Muscle layer of colon (tissue), 2 donors: ENCODE measurements around the gene RAMP1.

Source experiments
- H3K27ac ChIP-seq: one replicate; pipeline ENCODE4 v1.7.0; 2013; ENCODE audit warnings: low read depth, mild to moderate bottlenecking, low read length, moderate library complexity
- H3K27me3 ChIP-seq, 2 donors: one replicate each; pipeline ENCODE4 v1.7.0; 2013; ENCODE audit warnings: low read length in 2 of 2, mild to moderate bottlenecking in 2 of 2; ENCODE audit not compliant: insufficient read depth in 2 of 2, control insufficient read depth in 1 of 2
- H3K36me3 ChIP-seq: one replicate; pipeline ENCODE4 v1.7.0; 2013; ENCODE audit warnings: mild to moderate bottlenecking, low read length; ENCODE audit not compliant: insufficient read depth
- H3K4me1 ChIP-seq: one replicate; pipeline ENCODE4 v1.7.0; 2013; ENCODE audit warnings: mild to moderate bottlenecking, low read length; ENCODE audit not compliant: insufficient read depth
- H3K4me3 ChIP-seq, 2 donors: one replicate each; pipeline ENCODE4 v1.7.0; 2013; ENCODE audit warnings: low read length in 2 of 2, low read depth in 1 of 2, mild to moderate bottlenecking in 1 of 2, moderate library complexity in 1 of 2
- H3K9ac ChIP-seq: one replicate; pipeline ENCODE4 v1.7.0; 2013; ENCODE audit warnings: low read length
- H3K9me3 ChIP-seq: one replicate; pipeline ENCODE4 v1.7.0; 2013; ENCODE audit warnings: mild to moderate bottlenecking, low read length
- donor health status: abdominal sarcoma.
- donor health status: Adenocarcinoma of cecum.

The RAMP1 gene

DNA sequence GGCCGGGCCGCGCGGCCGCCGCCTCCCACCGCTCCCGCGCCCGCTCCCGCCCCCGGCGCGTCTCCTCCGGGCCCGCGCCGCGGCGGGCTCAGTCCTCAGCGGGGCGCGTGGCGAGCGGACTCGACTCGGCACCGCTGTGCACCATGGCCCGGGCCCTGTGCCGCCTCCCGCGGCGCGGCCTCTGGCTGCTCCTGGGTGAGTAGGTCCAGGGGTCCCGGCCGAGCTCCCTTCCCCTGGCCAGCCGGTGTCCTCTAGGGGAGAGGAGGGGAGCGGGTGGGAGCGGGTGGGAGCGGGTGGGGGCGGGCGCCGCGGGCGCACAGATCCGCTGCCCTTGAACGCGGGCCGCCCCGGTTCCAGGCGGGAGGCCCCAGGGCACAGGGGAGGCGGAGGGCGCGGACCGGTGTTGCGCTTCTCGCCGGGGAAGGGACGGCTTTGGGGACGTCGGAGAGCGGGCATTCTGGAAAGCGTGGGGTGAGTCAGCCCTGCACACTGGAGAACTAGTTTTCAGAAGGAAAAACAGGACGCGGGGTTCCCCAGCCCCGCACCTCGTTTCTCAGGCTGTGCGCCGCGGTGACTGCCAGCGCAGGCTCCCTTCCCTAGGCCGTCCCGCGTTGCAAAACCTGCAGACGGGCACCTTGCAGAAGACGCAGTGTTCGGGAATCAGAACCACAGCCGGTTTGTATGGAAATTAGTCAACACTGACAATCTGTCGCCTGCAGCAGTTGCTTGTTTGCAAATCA, at the start of gene RAMP1:
Gene RAMP1, plus strand, starts transcription at position 91 of the 740 bp plus-strand sequence. Its CDS starts 53 bp downstream, at position 144.
- H3K4me3 ChIP-seq = peak within 1 kb of the TSS; percentile 67 to 71
- H3K27me3 ChIP-seq = no peaks in the 10 kb centered on the region
- no peaks in the 10 kb centered on the region for H3K9me3 ChIP-seq
- peak within 1 kb of the TSS; percentile 93 for H3K27ac ChIP-seq
- H3K9ac ChIP-seq = peak within 1 kb of the TSS; percentile 83
- H3K36me3 ChIP-seq = no peaks in the 10 kb centered on the region
- peaks cover 38% of the 10 kb centered on the region for H3K4me1 ChIP-seq

DNA sequence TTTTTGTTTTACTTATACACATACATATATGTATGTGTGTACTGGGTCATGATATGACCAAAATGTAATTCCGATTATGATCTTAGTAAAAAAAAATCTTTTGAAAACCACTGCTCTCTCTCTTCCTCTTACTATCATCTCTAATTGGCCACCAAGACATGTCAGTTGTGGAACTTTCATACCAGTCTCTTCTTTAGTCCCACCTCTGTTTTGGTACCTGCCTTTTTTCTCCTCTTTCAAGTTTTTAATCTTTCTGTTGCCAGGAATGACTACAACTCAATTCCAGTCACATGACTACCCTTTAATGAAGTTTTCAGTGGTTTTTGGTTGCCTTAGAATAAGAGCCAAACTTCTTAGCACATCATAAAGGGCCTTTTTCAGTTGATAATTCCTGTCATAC, 43.8 kb upstream of the RAMP1 start:
- H3K4me3 ChIP-seq = no peak overlapping the region
- no peaks in the 10 kb centered on the region for H3K9me3 ChIP-seq
- no peak overlapping the region for H3K27ac ChIP-seq
- no peaks in the 10 kb centered on the region for H3K27me3 ChIP-seq
- H3K36me3 ChIP-seq = no peaks in the 10 kb centered on the region
- no peak overlapping the region for H3K9ac ChIP-seq
- no peaks in the 10 kb centered on the region for H3K4me1 ChIP-seq

DNA sequence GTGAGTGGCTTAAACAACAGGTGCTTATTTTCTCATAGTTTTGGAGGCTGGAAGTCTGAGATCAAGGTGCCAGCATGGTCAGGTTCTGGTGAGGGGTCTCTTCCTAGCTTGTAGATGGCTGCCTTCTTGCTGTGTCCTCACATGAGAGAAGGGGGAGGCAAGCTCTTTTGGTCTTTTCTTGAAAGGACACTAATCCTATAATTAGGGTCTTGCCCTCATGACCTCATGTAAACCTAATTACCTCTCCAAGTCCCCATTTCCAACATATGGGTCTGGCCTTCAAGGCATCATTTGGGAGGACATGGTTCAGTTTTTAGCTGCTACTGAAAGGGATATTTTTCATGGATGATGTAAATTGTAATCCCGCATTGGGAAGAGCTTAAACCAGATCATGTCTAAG, 42.9 kb upstream of the RAMP1 start:
- Histone ChIP-seq H3K27ac (no peak overlapping the region), H3K9ac (no peak overlapping the region), H3K9me3 (no peaks in the 10 kb centered on the region), H3K36me3 (no peaks in the 10 kb centered on the region), H3K27me3 (no peaks in the 10 kb centered on the region), H3K4me3 (no peak overlapping the region), H3K4me1 (no peaks in the 10 kb centered on the region)

DNA sequence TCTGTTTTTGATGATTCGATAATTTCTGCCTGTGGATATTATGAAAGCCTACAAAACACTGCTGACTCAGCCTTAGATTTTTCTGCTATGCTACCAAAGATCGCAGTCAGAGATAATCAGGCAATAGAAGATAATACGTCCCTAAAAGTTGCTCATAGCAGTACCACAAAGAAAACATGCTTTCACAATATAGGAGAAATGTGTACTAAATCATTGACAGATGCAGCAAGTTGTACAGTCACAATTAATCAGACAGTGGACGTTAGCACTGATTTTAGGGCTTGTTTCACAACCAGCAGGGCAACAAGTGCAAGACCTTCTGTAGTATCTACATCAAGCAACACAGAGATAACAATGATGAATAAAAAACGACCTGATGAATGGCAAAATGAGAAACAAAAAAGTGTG, 41.4 kb upstream of the RAMP1 start:
- Histone ChIP-seq H3K4me3 (no peak overlapping the region), H3K27me3 (no peaks in the 10 kb centered on the region), H3K9me3 (no peaks in the 10 kb centered on the region), H3K27ac (no peak overlapping the region), H3K36me3 (no peaks in the 10 kb centered on the region), H3K4me1 (no peaks in the 10 kb centered on the region), H3K9ac (no peak overlapping the region)

DNA sequence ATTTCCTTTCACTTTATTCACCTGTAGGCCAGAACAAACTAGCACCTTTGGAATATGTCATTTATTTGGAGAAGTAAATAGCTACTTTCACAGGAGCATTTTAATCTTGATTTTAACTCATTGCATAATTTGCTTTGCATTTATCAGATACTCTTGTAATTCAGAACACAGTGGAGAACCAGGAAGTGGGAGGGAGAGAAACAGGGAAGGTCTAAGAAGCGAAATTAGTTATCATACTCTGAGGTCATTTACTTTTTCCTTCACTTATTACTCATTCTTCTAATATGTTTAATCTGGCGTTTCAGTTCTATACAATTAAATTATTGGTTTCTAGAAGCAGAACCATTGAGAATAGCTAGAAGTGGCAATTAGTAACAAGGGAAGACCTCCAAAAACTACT, 40.2 kb upstream of the RAMP1 start:
- no peaks in the 10 kb centered on the region for H3K4me1 ChIP-seq
- H3K4me3 ChIP-seq = no peak overlapping the region
- no peak overlapping the region for H3K9ac ChIP-seq
- no peaks in the 10 kb centered on the region for H3K36me3 ChIP-seq
- no peaks in the 10 kb centered on the region for H3K27me3 ChIP-seq
- H3K27ac ChIP-seq = no peak overlapping the region
- H3K9me3 ChIP-seq = no peaks in the 10 kb centered on the region

- Histone ChIP-seq H3K27me3 (no peaks in the 10 kb centered on the region), H3K4me3 (no peak overlapping the region), H3K36me3 (no peaks in the 10 kb centered on the region), H3K4me1 (no peaks in the 10 kb centered on the region), H3K27ac (no peak overlapping the region), H3K9ac (no peak overlapping the region), H3K9me3 (no peaks in the 10 kb centered on the region)
Observed at GRCh38 chr2:237820421-237820820, 39.0 kb upstream of the RAMP1 start.

- no peak overlapping the region for H3K4me3 ChIP-seq
- no peak overlapping the region for H3K9ac ChIP-seq
- H3K4me1 ChIP-seq = no peaks in the 10 kb centered on the region
- H3K36me3 ChIP-seq = no peaks in the 10 kb centered on the region
- H3K27ac ChIP-seq = no peak overlapping the region
- no peaks in the 10 kb centered on the region for H3K9me3 ChIP-seq
- no peaks in the 10 kb centered on the region for H3K27me3 ChIP-seq
Observed at GRCh38 chr2:237823544-237823943, 35.9 kb upstream of the RAMP1 start.

DNA sequence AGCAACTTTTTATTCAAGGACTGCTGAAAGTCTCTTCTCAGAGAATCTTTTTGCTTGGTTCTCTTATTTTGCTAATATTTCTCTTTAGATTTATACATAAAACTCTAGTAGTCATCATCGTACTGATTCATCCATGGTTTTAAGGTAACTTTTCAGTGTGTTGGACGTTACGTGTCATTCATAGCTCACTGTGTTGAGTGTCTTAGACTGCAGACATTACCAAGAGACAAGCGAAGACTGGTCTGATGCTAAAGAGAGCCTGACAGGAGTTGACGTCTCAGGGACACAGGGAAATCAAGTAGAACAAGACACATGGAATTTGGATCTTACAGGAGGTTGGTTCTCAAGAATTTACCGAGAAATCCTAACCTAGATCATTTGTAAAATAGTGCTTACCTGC, 35.3 kb upstream of the RAMP1 start:
- Histone ChIP-seq H3K9me3 (no peaks in the 10 kb centered on the region), H3K27me3 (no peaks in the 10 kb centered on the region)

DNA sequence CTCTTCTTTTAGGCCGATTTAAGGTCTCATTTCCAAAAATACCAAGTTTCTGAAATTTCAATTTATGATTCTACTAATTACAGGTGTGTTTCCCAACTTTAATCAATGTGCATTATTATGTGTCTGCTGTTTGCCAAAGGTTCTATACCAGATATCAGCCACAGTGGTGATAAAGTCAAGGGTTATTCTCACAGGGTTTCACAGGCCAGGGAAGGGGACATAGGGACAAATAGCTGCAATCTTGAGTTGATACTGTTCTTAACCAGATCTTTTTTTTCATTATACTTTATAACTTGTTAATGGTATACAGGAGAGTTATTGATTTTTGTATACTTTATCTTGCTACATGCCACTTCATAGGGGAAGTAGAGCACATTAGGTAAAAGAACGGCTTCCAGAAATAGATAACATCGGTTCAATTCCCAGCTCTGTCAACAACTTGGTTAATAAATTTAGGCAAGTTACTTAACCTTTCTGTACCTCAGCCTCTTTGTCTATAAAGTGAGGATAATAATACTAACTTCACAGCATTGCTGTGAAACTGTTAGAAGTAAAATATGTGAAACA, 31.9 kb upstream of the RAMP1 start:
- no peaks in the 10 kb centered on the region for H3K36me3 ChIP-seq
- no peaks in the 10 kb centered on the region for H3K4me1 ChIP-seq
- H3K27ac ChIP-seq = no peak overlapping the region
- no peaks in the 10 kb centered on the region for H3K9me3 ChIP-seq
- H3K9ac ChIP-seq = no peak overlapping the region
- no peaks in the 10 kb centered on the region for H3K27me3 ChIP-seq
- no peak overlapping the region for H3K4me3 ChIP-seq

More for the DNA sequence above, 35.3 kb upstream of the RAMP1 start:
- Histone ChIP-seq H3K9ac (no peak overlapping the region), H3K4me3 (no peak overlapping the region), H3K4me1 (no peaks in the 10 kb centered on the region), H3K27ac (no peak overlapping the region), H3K36me3 (no peaks in the 10 kb centered on the region)

DNA sequence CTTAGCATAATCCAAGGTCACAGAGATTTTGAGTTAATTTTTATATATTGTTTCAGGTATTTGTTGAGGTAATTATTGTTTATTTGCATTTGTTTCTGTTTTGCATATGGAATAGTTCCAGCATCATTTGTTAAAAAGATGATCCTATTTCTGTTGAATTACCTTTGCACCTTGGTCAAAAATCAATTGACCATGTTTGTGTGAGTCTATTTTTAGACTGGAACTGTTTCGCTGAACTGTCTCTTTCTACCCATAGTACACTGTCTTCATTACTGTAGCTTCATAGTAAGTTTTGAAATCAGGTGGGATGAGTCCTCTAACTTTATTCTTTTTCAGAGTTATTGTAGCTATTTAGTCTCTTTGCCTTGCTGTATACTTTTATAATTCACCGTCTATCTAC, 28.9 kb upstream of the RAMP1 start:
- Histone ChIP-seq H3K9me3 (no peaks in the 10 kb centered on the region), H3K9ac (no peak overlapping the region), H3K4me3 (no peak overlapping the region), H3K27ac (no peak overlapping the region), H3K4me1 (no peaks in the 10 kb centered on the region), H3K27me3 (no peaks in the 10 kb centered on the region), H3K36me3 (no peaks in the 10 kb centered on the region)

DNA sequence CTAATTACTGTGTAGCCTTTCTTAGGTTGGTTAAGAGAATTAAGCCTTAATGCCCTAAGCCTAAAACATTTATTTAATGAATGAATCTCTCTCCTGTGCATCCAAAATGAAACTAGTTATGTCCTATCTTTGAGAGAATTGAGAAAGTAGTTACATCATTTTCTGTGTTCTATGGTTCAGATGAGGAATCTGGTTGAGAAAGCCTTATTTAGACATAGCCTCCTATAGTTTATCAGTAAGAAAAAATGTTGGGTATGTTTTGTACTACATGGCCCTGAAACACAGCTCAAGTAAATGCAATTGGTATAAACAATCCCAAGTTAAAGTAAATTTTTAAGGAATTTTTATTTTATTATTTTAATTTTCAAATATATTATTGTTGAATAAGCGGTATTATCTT, 25.9 kb upstream of the RAMP1 start:
- H3K27me3 ChIP-seq = no peaks in the 10 kb centered on the region
- H3K9ac ChIP-seq = no peak overlapping the region
- no peak overlapping the region for H3K4me3 ChIP-seq
- no peak overlapping the region for H3K27ac ChIP-seq
- H3K4me1 ChIP-seq = no peaks in the 10 kb centered on the region
- no peaks in the 10 kb centered on the region for H3K9me3 ChIP-seq
- no peaks in the 10 kb centered on the region for H3K36me3 ChIP-seq

DNA sequence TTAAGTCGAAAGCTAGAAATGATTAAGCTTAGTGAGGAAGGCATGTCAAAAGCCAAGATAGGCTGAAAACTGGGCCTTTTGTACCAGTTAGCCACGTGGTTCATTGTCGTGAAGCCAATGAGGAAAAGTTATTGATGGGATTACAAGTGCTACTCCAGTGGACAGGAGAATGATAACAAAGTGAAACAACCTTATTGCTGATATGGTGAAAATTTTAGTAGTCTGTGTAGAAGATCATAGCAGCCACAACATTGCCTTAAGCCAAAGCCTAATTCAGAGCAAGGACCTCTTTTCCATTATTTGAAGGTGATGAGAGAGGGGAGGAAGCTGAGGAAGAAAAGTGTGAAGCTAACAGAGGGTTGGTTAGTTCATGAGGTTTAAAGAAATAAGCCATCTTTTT, 24.1 kb upstream of the RAMP1 start:
- H3K27ac ChIP-seq = no peak overlapping the region
- H3K27me3 ChIP-seq = no peaks in the 10 kb centered on the region
- H3K4me3 ChIP-seq = no peak overlapping the region
- no peaks in the 10 kb centered on the region for H3K36me3 ChIP-seq
- no peaks in the 10 kb centered on the region for H3K9me3 ChIP-seq
- no peaks in the 10 kb centered on the region for H3K4me1 ChIP-seq
- no peak overlapping the region for H3K9ac ChIP-seq
